ENCODE data around the gene PIAS1.
A peak's percentile ranks its signal among the peaks of the same experiment; 100 is the strongest.

Gene PIAS1

GRCh38 chr15:68206711-68207151 lies 152.6 kb downstream of the PIAS1 start:
- Histone ChIP-seq H3K4me1 (ENCODE audit: control insufficient read depth, insufficient read depth, low read length) (no peaks in the 10 kb centered on the region), H3K27ac (ENCODE audit: extremely low read depth, low read depth, low read length) (0 out of 2 replicates have a peak overlapping the region, but pooled peaks have one; percentile 4), H3K9me3 (ENCODE audit: control insufficient read depth, insufficient read depth, low read depth, low read length) (no peaks in the 10 kb centered on the region), H3K4me3 (ENCODE audit: low read depth, low read length) (no peak overlapping the region), H3K36me3 (ENCODE audit: control insufficient read depth in 2 of 2, insufficient read depth in 1 of 2, low read length in 2 of 2) (peaks cover 0 to 35% of the 10 kb centered on the region in 2 experiments; a peak in 1 of 3 replicates)
- TF ChIP-seq ZNF133 (tag by site-specific recombination; IDR thresholded peaks at IDR 0.05) (no peak), PATZ1 (tag by site-specific recombination; IDR thresholded peaks at IDR 0.05) (no peak)
- POLR2A ChIA-PET, result no interaction called here
- CTCF ChIA-PET, result no interaction called here

GRCh38 chr15:68207176-68207935 lies 153.2 kb downstream of the PIAS1 start:
- Histone ChIP-seq H3K4me3 (ENCODE audit: low read depth, low read length) (no peak overlapping the region), H3K27ac (ENCODE audit: extremely low read depth, low read depth, low read length) (0 out of 2 replicates have a peak overlapping the region, but pooled peaks have one; percentile 4), H3K9me3 (ENCODE audit: control insufficient read depth, insufficient read depth, low read depth, low read length) (no peaks in the 10 kb centered on the region), H3K4me1 (ENCODE audit: control insufficient read depth, insufficient read depth, low read length) (no peaks in the 10 kb centered on the region), H3K36me3 (ENCODE audit: control insufficient read depth in 2 of 2, insufficient read depth in 1 of 2, low read length in 2 of 2) (peaks cover 0 to 37% of the 10 kb centered on the region in 2 experiments; a peak in 1 of 3 replicates)
- ChIA-PET CTCF (no interaction called here), POLR2A (no interaction called here)
- TF ChIP-seq ZNF580 (tag by site-specific recombination; IDR thresholded peaks at IDR 0.05) (no peak), ZBTB1 (tag by site-specific recombination; IDR thresholded peaks at IDR 0.05) (no peak), ZNF48 (tag by site-specific recombination; IDR thresholded peaks at IDR 0.05) (no peak), ZNF692 (tag by site-specific recombination; IDR thresholded peaks at IDR 0.05) (no peak), KLF17 (tag by site-specific recombination; IDR thresholded peaks at IDR 0.05) (no peak), BCL11A (tag by site-specific recombination; IDR thresholded peaks at IDR 0.05; ENCODE audit: low read depth) (no peak), ZNF248 (tag by site-specific recombination; IDR thresholded peaks at IDR 0.05) (no peak), ZNF830 (tag by site-specific recombination; IDR thresholded peaks at IDR 0.05; ENCODE audit: low read depth) (no peak), AEBP2 (tag by site-specific recombination; IDR thresholded peaks at IDR 0.05; ENCODE audit: borderline replicate concordance) (no peak), ZNF223 (tag by site-specific recombination; IDR thresholded peaks at IDR 0.05) (no peak), ZBTB11 (tag by site-specific recombination; conservative IDR thresholded peaks at IDR 0.05; ENCODE audit: low read depth) (no peak), ZNF626 (tag by site-specific recombination; IDR thresholded peaks at IDR 0.05) (no peak), BCL11B (tag by site-specific recombination; IDR thresholded peaks at IDR 0.05; ENCODE audit: low read depth) (no peak)

Data from HEK293 (cell line).